ENCODE measurements around the gene MEN1. TPM values are rescaled to one million over a fixed set of nuclear protein-coding genes. Genes with fewer than 3 reads are reported as not detected.

Gene MEN1
- total RNA-seq, 1 experiment from 2014 or later: 54.5 TPM

GRCh38 chr11:64829536-64830251, 19.3 kb upstream of the MEN1 start:
- ATAC-seq (no peak), DNase-seq (ENCODE audit: low read depth, low spot score) (no peak)
- H3K4me3 ChIP-seq (ENCODE audit: low read depth in 2 of 2, low read length in 2 of 2): no peak overlapping the region
- BruUV-seq (replicated peaks): no TSS peak
- H3K27ac ChIP-seq (ENCODE audit: low read length): no peak overlapping the region
- H3K27me3 ChIP-seq (ENCODE audit: control insufficient read depth, insufficient read depth, low read length): no peaks in the 10 kb centered on the region
- POLR2A ChIA-PET: no interaction called here
- peaks cover 1% of the 10 kb centered on the region; the same call in 1 of the 2 replicates for H3K4me1 ChIP-seq (ENCODE audit: control insufficient read depth, insufficient read depth, low read length)
- TF ChIP-seq CTCF (IDR thresholded peaks at IDR 0.05): no peak
- TF ChIP-seq SIN3A (IDR thresholded peaks at IDR 0.05; ENCODE audit: borderline replicate concordance, insufficient read depth, low read depth, low read length): no peak
- no peak for TF ChIP-seq REST (IDR thresholded peaks at IDR 0.05; ENCODE audit: insufficient read depth in 1 of 2, low read depth in 2 of 2, low read length in 1 of 2)
- TF ChIP-seq POLR2AphosphoS5 (IDR thresholded peaks at IDR 0.05; ENCODE audit: low read depth, low read length): no peak
- no peak for TF ChIP-seq TCF7L2 (IDR thresholded peaks at IDR 0.05; ENCODE audit: low read depth, low read length)
- H3K36me3 ChIP-seq (ENCODE audit: control insufficient read depth, insufficient read depth, low read length): no peaks in the 10 kb centered on the region
- intact Hi-C loops (cut with micrococcal nuclease; ENCODE audit: unreplicated experiment): no loop called here
- H3K9me3 ChIP-seq (ENCODE audit: control insufficient read depth, insufficient read depth, low read depth, low read length): no peaks in the 10 kb centered on the region
- in situ Hi-C loops (cut with HindIII; ENCODE audit: low pct_unique_long_range_greater_than_20kb, low sequenced_read_pairs): no loop called here
- CTCF ChIA-PET: interaction anchor here (0.6 kb wide), 1 partner anchor 289 kb away, joined by 4 read pairs; no protein-coding TSS in a partner anchor

GRCh38 chr11:64827451-64827839, 17.1 kb upstream of the MEN1 start:
- ATAC-seq (no peak), DNase-seq (ENCODE audit: low read depth, low spot score) (no peak)
- ChIA-PET POLR2A (interaction anchor here (0.8 kb wide), 1 partner anchor 35 kb away, joined by 3 read pairs; no protein-coding TSS in a partner anchor), CTCF (no interaction called here)
- Histone ChIP-seq H3K9me3 (ENCODE audit: control insufficient read depth, insufficient read depth, low read depth, low read length) (no peaks in the 10 kb centered on the region), H3K27ac (ENCODE audit: low read length) (no peak overlapping the region), H3K4me1 (ENCODE audit: control insufficient read depth, insufficient read depth, low read length) (no peaks in the 10 kb centered on the region), H3K4me3 (ENCODE audit: low read depth in 2 of 2, low read length in 2 of 2) (no peak overlapping the region), H3K27me3 (ENCODE audit: control insufficient read depth, insufficient read depth, low read length) (no peaks in the 10 kb centered on the region), H3K36me3 (ENCODE audit: control insufficient read depth, insufficient read depth, low read length) (no peaks in the 10 kb centered on the region)
- in situ Hi-C loops (cut with HindIII; ENCODE audit: low pct_unique_long_range_greater_than_20kb, low sequenced_read_pairs) (no loop called here), intact Hi-C loops (cut with micrococcal nuclease; ENCODE audit: unreplicated experiment) (no loop called here)
- no TSS peak for BruUV-seq (replicated peaks)
- TF ChIP-seq REST (IDR thresholded peaks at IDR 0.05; ENCODE audit: insufficient read depth in 1 of 2, low read depth in 2 of 2, low read length in 1 of 2): no peak
- no peak for TF ChIP-seq CTCF (IDR thresholded peaks at IDR 0.05)
- no peak for TF ChIP-seq TCF7L2 (IDR thresholded peaks at IDR 0.05; ENCODE audit: low read depth, low read length)
- no peak for TF ChIP-seq SIN3A (IDR thresholded peaks at IDR 0.05; ENCODE audit: borderline replicate concordance, insufficient read depth, low read depth, low read length)
- TF ChIP-seq POLR2AphosphoS5 (IDR thresholded peaks at IDR 0.05; ENCODE audit: low read depth, low read length): no peak

Data from Panc1 (cell line).